Uterus (tissue), 4 donors: ENCODE data around the gene ACR. TPM values are rescaled to one million over a fixed set of nuclear protein-coding genes. Genes with fewer than 3 reads are reported as not detected.
A peak's percentile ranks its signal among the peaks of the same experiment; 100 is the strongest.

Source experiments
- DNase-seq, 2 donors: peaks; one replicate each; pipeline ENCODE4 v3.0.0-alpha.2; 2019 to 2020
- H3K27ac ChIP-seq, 2 donors: fragments of 200-600 bp; sonication (generic); 1 replicate in 1 of 2; 2 replicates in 1 of 2; pipeline ENCODE4 v1.5.1; 2016 to 2018
- H3K27me3 ChIP-seq, 2 donors: fragments of 200-600 bp; sonication (generic); one replicate each; pipeline ENCODE4 v1.5.1; 2018 to 2019; ENCODE audit warnings: control low read depth in 1 of 2
- H3K36me3 ChIP-seq, 2 donors: fragments of 200-600 bp; sonication (generic); one replicate each; pipeline ENCODE4 v1.5.1; 2019; ENCODE audit warnings: control low read depth in 1 of 2
- H3K4me1 ChIP-seq, 2 donors: fragments of 200-600 bp; sonication (generic); one replicate each; pipeline ENCODE4 v1.5.1; 2018 to 2019; ENCODE audit warnings: control low read depth in 1 of 2
- H3K4me3 ChIP-seq, 2 donors: fragments of 200-600 bp; sonication (generic); 1 replicate in 1 of 2; 2 replicates in 1 of 2; pipeline ENCODE4 v1.5.1; 2018 to 2019; ENCODE audit warnings: mild to moderate bottlenecking in 1 of 2
- H3K9me3 ChIP-seq, 2 donors: fragments of 200-600 bp; sonication (generic); one replicate each; pipeline ENCODE4 v1.5.1; 2019; ENCODE audit warnings: control low read depth in 1 of 2
- CTCF ChIP-seq, 4 experiments: fragments of 200-600 bp in 2 of 4; fragments of 450-650 bp in 2 of 4; sonication (generic) in 2 of 4; IDR thresholded peaks; one replicate each; pipeline ENCODE4 v1.5.1; 2016 to 2019; ENCODE audit warnings: antibody characterized with exemption in 4 of 4, mild to moderate bottlenecking in 2 of 4, moderate library complexity in 1 of 4
- POLR2A ChIP-seq, 2 donors: fragments of 450-650 bp; IDR thresholded peaks; one replicate each; pipeline ENCODE4 v1.6.1; 2016; ENCODE audit warnings: antibody characterized with exemption in 2 of 2, mild to moderate bottlenecking in 1 of 2, moderate library complexity in 1 of 2
- intact Hi-C: fragments of 100-400 bp; cut with DNase I; formaldehyde crosslinking; loops from one replicate; pipeline ENCODE4 v1.15.1; 2023; ENCODE audit warnings: low total_unique reads
- total RNA-seq, 4 donors: library from RNA; depleted of rRNA in 3 of 4; stranded (reverse); fragments of >200 nt in 3 of 4; gene quantifications; one replicate each; pipeline versions ENCODE4 v1.1.0 to v1.2.4, GENCODE V29; 2014 to 2023
- donor health status: DM: yes; HTN: yes; CAD: no.

Gene ACR
- total RNA-seq, 4 donors from 2014 or later: 0.35 to 7.9 TPM; not detected in 2

DNA sequence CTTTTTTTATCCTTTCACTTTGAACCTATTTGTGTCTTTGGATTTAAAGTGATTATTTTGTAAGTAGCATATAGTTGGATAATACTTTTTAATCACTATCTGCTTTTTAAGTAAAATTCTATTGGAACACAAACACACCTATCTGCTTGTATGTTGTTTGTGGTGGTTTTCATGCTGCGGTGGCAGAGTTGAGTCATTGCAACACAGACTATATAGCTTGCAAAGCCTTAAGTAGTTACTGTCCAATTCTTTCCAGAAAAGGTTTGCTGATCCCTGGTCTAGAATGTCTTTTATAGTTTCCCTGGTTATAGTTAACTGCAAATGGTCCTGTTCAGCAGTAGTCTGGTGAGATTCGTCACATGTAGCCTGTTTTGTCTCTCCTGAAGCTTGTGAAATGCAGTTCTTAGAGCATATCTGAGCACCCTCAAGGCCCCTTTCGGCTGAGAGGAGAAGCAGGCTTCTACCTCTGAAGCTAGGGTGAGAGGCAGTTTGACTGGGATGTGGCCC lies 43.9 kb upstream of the ACR start:
- Histone ChIP-seq H3K27ac (no peak overlapping the region), H3K4me3 (no peak overlapping the region), H3K36me3 (no peaks in the 10 kb centered on the region), H3K4me1 (peaks cover 0 to 3% of the 10 kb centered on the region in 2 donors), H3K9me3 (no peaks in the 10 kb centered on the region), H3K27me3 (peaks cover 0 to 4% of the 10 kb centered on the region in 2 donors)
- no peak for DNase-seq
- TF ChIP-seq CTCF (IDR thresholded peaks at IDR 0.05) (no peak), POLR2A (IDR thresholded peaks at IDR 0.05) (no peak)
- intact Hi-C loops: no loop called here

DNA sequence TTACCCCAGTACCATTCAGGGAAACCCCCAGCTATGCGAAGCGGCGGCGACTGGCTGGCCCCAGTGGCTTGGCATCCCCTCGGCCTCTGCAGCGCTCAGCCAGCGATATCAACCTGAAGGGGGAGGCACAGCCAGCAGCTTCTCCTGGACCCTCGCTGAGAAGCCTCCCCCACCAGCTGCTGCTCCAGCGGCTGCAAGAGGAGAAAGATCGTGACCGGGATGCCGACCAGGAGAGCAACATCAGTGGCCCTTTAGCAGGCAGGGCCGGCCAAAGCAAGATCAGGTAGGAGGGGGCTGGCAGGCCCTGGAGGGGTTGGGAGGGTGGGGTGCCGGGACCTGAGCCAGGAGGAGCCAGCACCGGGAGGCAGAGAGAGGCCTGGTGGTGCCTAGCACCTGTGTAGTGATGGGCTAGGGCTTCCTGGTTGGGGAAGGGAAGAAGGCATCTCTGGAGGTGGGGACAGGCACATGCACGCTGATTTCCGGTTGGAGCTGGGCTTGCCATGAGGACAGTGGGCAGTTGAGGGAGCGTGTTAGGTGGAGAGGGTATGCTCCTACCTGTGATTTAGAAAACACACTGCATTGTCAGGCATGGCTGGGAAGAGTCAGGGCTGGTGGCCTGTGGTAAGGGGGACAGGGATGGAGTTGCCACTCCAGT lies 43.1 kb upstream of the ACR start:
- intact Hi-C loops: no loop called here
- DNase-seq: no peak
- H3K27ac ChIP-seq: no peak overlapping the region

GRCh38 chr22:50695421-50696250 lies 42.4 kb upstream of the ACR start:
- Histone ChIP-seq H3K9me3 (no peaks in the 10 kb centered on the region), H3K36me3 (no peaks in the 10 kb centered on the region), H3K27ac (no peak overlapping the region), H3K27me3 (peaks cover 0 to 4% of the 10 kb centered on the region in 2 donors), H3K4me1 (peaks cover 0 to 3% of the 10 kb centered on the region in 2 donors), H3K4me3 (no peak overlapping the region)
- DNase-seq: no peak
- intact Hi-C loops: no loop called here
- TF ChIP-seq POLR2A (IDR thresholded peaks at IDR 0.05): no peak
- TF ChIP-seq CTCF (IDR thresholded peaks at IDR 0.05): no peak

More for the DNA sequence above, 43.1 kb upstream of the ACR start:
- Histone ChIP-seq H3K36me3 (no peaks in the 10 kb centered on the region), H3K4me3 (no peak overlapping the region), H3K27me3 (peaks cover 0 to 4% of the 10 kb centered on the region in 2 donors), H3K9me3 (no peaks in the 10 kb centered on the region), H3K4me1 (peaks cover 0 to 3% of the 10 kb centered on the region in 2 donors)
- TF ChIP-seq POLR2A (IDR thresholded peaks at IDR 0.05) (no peak), CTCF (IDR thresholded peaks at IDR 0.05) (no peak)

GRCh38 chr22:50696251-50696798 lies 41.7 kb upstream of the ACR start:
- H3K4me1 ChIP-seq: peaks cover 0 to 3% of the 10 kb centered on the region in 2 donors
- no peak overlapping the region for H3K27ac ChIP-seq
- H3K36me3 ChIP-seq: no peaks in the 10 kb centered on the region
- H3K9me3 ChIP-seq: no peaks in the 10 kb centered on the region
- no peak for TF ChIP-seq POLR2A (IDR thresholded peaks at IDR 0.05)
- DNase-seq: no peak
- no peak overlapping the region for H3K4me3 ChIP-seq
- intact Hi-C loops: no loop called here
- peaks cover 0 to 4% of the 10 kb centered on the region in 2 donors for H3K27me3 ChIP-seq

GRCh38 chr22:50696799-50697561 lies 41.0 kb upstream of the ACR start:
- H3K4me1 ChIP-seq: peaks cover 0 to 3% of the 10 kb centered on the region in 2 donors
- H3K9me3 ChIP-seq: no peaks in the 10 kb centered on the region
- DNase-seq: no peak
- no peak overlapping the region for H3K27ac ChIP-seq
- H3K36me3 ChIP-seq: no peaks in the 10 kb centered on the region
- intact Hi-C loops: no loop called here
- no peak for TF ChIP-seq CTCF (IDR thresholded peaks at IDR 0.05)
- TF ChIP-seq POLR2A (IDR thresholded peaks at IDR 0.05): no peak
- H3K27me3 ChIP-seq: peaks cover 0 to 4% of the 10 kb centered on the region in 2 donors
- peak overlapping the region; percentile 29 to 30 for H3K4me3 ChIP-seq
